Effector memory CD4-positive, alpha-beta T cell (primary cell): ENCODE results near the gene RIMS1.

Experiments used
- DNase-seq, 3 donors: peaks; one replicate each; pipeline ENCODE4 v3.0.0-alpha.2; 2020
- H3K27ac ChIP-seq: 2 replicates; pipeline ENCODE4 v1.7.0; 2013; ENCODE audit warnings: mild to moderate bottlenecking, low read length, moderate library complexity; ENCODE audit not compliant: insufficient read depth, poor library complexity, severe bottlenecking
- H3K27me3 ChIP-seq: replicated peaks from 2 replicates; pipeline ENCODE4 v1.7.0; 2013; ENCODE audit warnings: mild to moderate bottlenecking, low read length; ENCODE audit not compliant: insufficient read depth, control insufficient read depth, poor library complexity, severe bottlenecking
- H3K36me3 ChIP-seq: 2 replicates; pipeline ENCODE4 v1.7.0; 2013; ENCODE audit warnings: mild to moderate bottlenecking, low read length, moderate library complexity; ENCODE audit not compliant: control insufficient read depth, insufficient read depth
- H3K4me1 ChIP-seq: 2 replicates; pipeline ENCODE4 v1.7.0; 2013; ENCODE audit warnings: low read length, mild to moderate bottlenecking; ENCODE audit not compliant: control insufficient read depth, insufficient read depth, poor library complexity, severe bottlenecking
- H3K4me3 ChIP-seq: 2 replicates; pipeline ENCODE4 v1.7.0; 2013; ENCODE audit warnings: low read length, low read depth, mild to moderate bottlenecking; ENCODE audit not compliant: insufficient read depth, poor library complexity, severe bottlenecking
- H3K9me3 ChIP-seq: 2 replicates; pipeline ENCODE4 v1.7.0; 2013; ENCODE audit warnings: mild to moderate bottlenecking, low read length, moderate library complexity; ENCODE audit not compliant: control insufficient read depth

Gene RIMS1

GRCh38 chr6:72081871-72082270 lies 195.5 kb downstream of the RIMS1 start:
- Histone ChIP-seq H3K9me3 (no peaks in the 10 kb centered on the region), H3K27me3 (no peaks in the 10 kb centered on the region), H3K4me1 (no peaks in the 10 kb centered on the region), H3K36me3 (no peaks in the 10 kb centered on the region), H3K4me3 (no peak overlapping the region), H3K27ac (no peak overlapping the region)
- no peak for DNase-seq

- Histone ChIP-seq H3K9me3 (no peaks in the 10 kb centered on the region), H3K36me3 (no peaks in the 10 kb centered on the region), H3K4me1 (no peaks in the 10 kb centered on the region), H3K27me3 (no peaks in the 10 kb centered on the region), H3K27ac (no peak overlapping the region), H3K4me3 (no peak overlapping the region)
- no peak for DNase-seq
Observed at GRCh38 chr6:72083976-72084375, 197.6 kb downstream of the RIMS1 start.

- H3K36me3 ChIP-seq = no peaks in the 10 kb centered on the region
- no peaks in the 10 kb centered on the region for H3K27me3 ChIP-seq
- H3K4me1 ChIP-seq = no peaks in the 10 kb centered on the region
- DNase-seq = no peak
- H3K9me3 ChIP-seq = no peaks in the 10 kb centered on the region
- no peak overlapping the region for H3K27ac ChIP-seq
- no peak overlapping the region for H3K4me3 ChIP-seq
Observed at GRCh38 chr6:72084992-72085569, 198.7 kb downstream of the RIMS1 start.

- Histone ChIP-seq H3K4me3 (no peak overlapping the region), H3K4me1 (no peaks in the 10 kb centered on the region), H3K36me3 (no peaks in the 10 kb centered on the region), H3K27ac (no peak overlapping the region), H3K27me3 (no peaks in the 10 kb centered on the region), H3K9me3 (no peaks in the 10 kb centered on the region)
- no peak for DNase-seq
Observed at GRCh38 chr6:72094506-72094905, 208.2 kb downstream of the RIMS1 start.

GRCh38 chr6:72102561-72102960 lies 216.2 kb downstream of the RIMS1 start:
- no peak overlapping the region for H3K4me3 ChIP-seq
- no peaks in the 10 kb centered on the region for H3K4me1 ChIP-seq
- H3K27ac ChIP-seq = no peak overlapping the region
- H3K9me3 ChIP-seq = no peaks in the 10 kb centered on the region
- no peaks in the 10 kb centered on the region for H3K27me3 ChIP-seq
- no peak for DNase-seq
- H3K36me3 ChIP-seq = no peaks in the 10 kb centered on the region

GRCh38 chr6:72111611-72112010 lies 225.3 kb downstream of the RIMS1 start:
- Histone ChIP-seq H3K27me3 (no peaks in the 10 kb centered on the region), H3K27ac (no peak overlapping the region), H3K9me3 (no peaks in the 10 kb centered on the region), H3K4me3 (no peak overlapping the region), H3K4me1 (no peaks in the 10 kb centered on the region), H3K36me3 (no peaks in the 10 kb centered on the region)
- no peak for DNase-seq

- Histone ChIP-seq H3K4me1 (no peaks in the 10 kb centered on the region), H3K27me3 (no peaks in the 10 kb centered on the region), H3K27ac (no peak overlapping the region), H3K4me3 (no peak overlapping the region), H3K9me3 (no peaks in the 10 kb centered on the region), H3K36me3 (no peaks in the 10 kb centered on the region)
- DNase-seq = no peak
Observed at GRCh38 chr6:72130327-72130726, 244.0 kb downstream of the RIMS1 start.

- H3K36me3 ChIP-seq = no peaks in the 10 kb centered on the region
- H3K27ac ChIP-seq = no peak overlapping the region
- H3K27me3 ChIP-seq = no peaks in the 10 kb centered on the region
- no peak for DNase-seq
- H3K4me3 ChIP-seq = no peak overlapping the region
- H3K9me3 ChIP-seq = no peaks in the 10 kb centered on the region
- H3K4me1 ChIP-seq = no peaks in the 10 kb centered on the region
Observed at GRCh38 chr6:72132427-72132826, 246.1 kb downstream of the RIMS1 start.

GRCh38 chr6:72132851-72133250 lies 246.5 kb downstream of the RIMS1 start:
- H3K4me3 ChIP-seq = no peak overlapping the region
- no peaks in the 10 kb centered on the region for H3K36me3 ChIP-seq
- no peaks in the 10 kb centered on the region for H3K9me3 ChIP-seq
- H3K27ac ChIP-seq = no peak overlapping the region
- no peaks in the 10 kb centered on the region for H3K27me3 ChIP-seq
- DNase-seq = no peak
- no peaks in the 10 kb centered on the region for H3K4me1 ChIP-seq

- Histone ChIP-seq H3K27me3 (no peaks in the 10 kb centered on the region), H3K27ac (no peak overlapping the region), H3K4me1 (no peaks in the 10 kb centered on the region), H3K9me3 (no peaks in the 10 kb centered on the region), H3K4me3 (no peak overlapping the region), H3K36me3 (no peaks in the 10 kb centered on the region)
- no peak for DNase-seq
Observed at GRCh38 chr6:72133324-72133723, 247.0 kb downstream of the RIMS1 start.
